Mesothelial cell of epicardium (in vitro differentiated cells): ENCODE data around the gene RBP3. TPM values are rescaled to one million over a fixed set of nuclear protein-coding genes. Genes with fewer than 3 reads are reported as not detected.

Experiments
- DNase-seq, 2 experiments: peaks; one replicate each; pipeline ENCODE4 v3.0.0; 2021; ENCODE audit warnings: low spot score in 2 of 2; ENCODE audit not compliant: unreplicated experiment in 2 of 2
- H3K27ac Mint-ChIP-seq: 2 replicates; pipeline ENCODE4 v1.8.0; 2021; ENCODE audit warnings: mixed read lengths
- H3K27me3 Mint-ChIP-seq: 2 replicates; pipeline ENCODE4 v1.8.0; 2021; ENCODE audit warnings: low read depth, mixed read lengths
- H3K36me3 Mint-ChIP-seq: 2 replicates; pipeline ENCODE4 v1.8.0; 2021; ENCODE audit warnings: mixed read lengths
- H3K4me1 Mint-ChIP-seq: 2 replicates; pipeline ENCODE4 v1.8.0; 2021; ENCODE audit warnings: mixed read lengths
- H3K4me3 Mint-ChIP-seq: 2 replicates; pipeline ENCODE4 v1.8.0; 2021; ENCODE audit warnings: mild to moderate bottlenecking, moderate library complexity, mixed read lengths
- H3K9me3 Mint-ChIP-seq: 2 replicates; pipeline ENCODE4 v1.8.0; 2021; ENCODE audit warnings: mixed read lengths
- total RNA-seq: library from RNA; stranded (reverse); gene quantifications from 3 replicates; pipeline ENCODE4 v1.2.1, GENCODE V29; 2021
- TF ChIP-seq, protein P1 (sequence below): fragments of 200-600 bp; sonication (generic); IDR thresholded peaks from one replicate; pipeline ENCODE4 v1.5.0; 2021; ENCODE audit warnings: antibody characterized with exemption; ENCODE audit not compliant: unreplicated experiment

RBP3 gene
- total RNA-seq, 1 donor from 2014 or later, result not detected

DNA sequence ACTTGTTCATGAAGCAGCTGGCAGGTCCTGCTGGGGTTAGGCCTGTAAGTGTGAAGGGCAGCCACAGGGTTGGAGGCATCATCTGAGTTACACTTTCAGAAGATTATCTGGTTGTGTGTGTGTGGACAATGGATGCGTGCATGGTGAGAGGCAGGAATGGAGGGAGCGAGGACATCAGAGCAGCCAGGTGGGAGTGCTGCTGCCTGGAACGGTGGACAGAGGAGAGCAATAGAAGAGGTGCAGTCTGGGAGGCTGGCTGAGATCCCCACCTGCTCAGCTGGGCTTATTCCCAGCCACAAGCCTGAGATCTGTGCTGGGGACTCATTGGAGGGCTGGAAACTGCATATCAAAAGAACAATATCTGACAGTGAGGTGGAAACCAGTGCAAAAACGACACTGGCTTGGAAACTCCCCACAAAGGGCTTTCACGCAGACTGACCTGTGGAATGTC is 18.0 kb downstream of the RBP3 start:
- H3K9me3 Mint-ChIP-seq, result no peaks in the 10 kb centered on the region
- H3K4me3 Mint-ChIP-seq, result no peak overlapping the region
- no peak for DNase-seq
- H3K27me3 Mint-ChIP-seq, result no peaks in the 10 kb centered on the region
- TF ChIP-seq, protein P1, sequence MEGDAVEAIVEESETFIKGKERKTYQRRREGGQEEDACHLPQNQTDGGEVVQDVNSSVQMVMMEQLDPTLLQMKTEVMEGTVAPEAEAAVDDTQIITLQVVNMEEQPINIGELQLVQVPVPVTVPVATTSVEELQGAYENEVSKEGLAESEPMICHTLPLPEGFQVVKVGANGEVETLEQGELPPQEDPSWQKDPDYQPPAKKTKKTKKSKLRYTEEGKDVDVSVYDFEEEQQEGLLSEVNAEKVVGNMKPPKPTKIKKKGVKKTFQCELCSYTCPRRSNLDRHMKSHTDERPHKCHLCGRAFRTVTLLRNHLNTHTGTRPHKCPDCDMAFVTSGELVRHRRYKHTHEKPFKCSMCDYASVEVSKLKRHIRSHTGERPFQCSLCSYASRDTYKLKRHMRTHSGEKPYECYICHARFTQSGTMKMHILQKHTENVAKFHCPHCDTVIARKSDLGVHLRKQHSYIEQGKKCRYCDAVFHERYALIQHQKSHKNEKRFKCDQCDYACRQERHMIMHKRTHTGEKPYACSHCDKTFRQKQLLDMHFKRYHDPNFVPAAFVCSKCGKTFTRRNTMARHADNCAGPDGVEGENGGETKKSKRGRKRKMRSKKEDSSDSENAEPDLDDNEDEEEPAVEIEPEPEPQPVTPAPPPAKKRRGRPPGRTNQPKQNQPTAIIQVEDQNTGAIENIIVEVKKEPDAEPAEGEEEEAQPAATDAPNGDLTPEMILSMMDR, result no peak
- no peaks in the 10 kb centered on the region for H3K36me3 Mint-ChIP-seq
- H3K27ac Mint-ChIP-seq, result no peak overlapping the region
- H3K4me1 Mint-ChIP-seq, result peaks cover 2% of the 10 kb centered on the region

DNA sequence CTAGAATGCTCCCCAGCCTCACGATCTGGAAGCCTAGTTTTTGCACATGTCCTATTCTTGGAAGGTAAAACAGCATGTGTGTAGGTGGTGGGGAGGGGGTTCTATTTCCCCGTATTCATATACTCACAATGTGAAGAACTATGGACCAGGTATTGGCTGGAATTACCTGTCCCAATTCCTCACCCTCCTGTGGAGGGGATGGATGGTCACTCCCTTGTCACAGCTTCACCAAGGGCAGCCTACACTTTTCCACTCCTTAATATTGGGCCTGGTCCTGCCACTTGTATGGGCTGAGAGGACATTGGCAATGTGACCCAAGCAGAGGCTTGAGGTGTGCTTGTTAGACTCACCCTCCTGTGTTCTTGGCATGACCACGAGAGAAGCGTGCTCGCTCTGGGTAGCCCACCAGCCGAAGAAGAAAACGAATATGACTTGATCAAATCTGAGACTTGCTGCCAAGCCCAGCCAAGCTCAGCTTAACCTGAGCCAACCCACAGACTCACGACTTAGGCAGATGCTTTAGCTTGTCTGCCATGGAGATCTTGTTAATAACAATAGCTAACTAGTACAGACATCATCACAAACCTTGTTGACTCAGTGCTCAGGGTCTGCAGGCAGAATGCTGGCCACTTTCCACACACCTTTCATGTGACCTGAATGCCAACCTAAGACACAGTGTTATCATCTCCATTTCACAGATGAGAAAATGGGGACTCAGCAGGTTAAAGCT is 18.7 kb downstream of the RBP3 start:
- Mint-ChIP-seq H3K4me3 (no peak overlapping the region), H3K4me1 (peaks cover 2% of the 10 kb centered on the region), H3K27ac (no peak overlapping the region), H3K36me3 (no peaks in the 10 kb centered on the region), H3K27me3 (no peaks in the 10 kb centered on the region), H3K9me3 (no peaks in the 10 kb centered on the region)
- no peak for DNase-seq
- TF ChIP-seq, protein P1, result no peak

DNA sequence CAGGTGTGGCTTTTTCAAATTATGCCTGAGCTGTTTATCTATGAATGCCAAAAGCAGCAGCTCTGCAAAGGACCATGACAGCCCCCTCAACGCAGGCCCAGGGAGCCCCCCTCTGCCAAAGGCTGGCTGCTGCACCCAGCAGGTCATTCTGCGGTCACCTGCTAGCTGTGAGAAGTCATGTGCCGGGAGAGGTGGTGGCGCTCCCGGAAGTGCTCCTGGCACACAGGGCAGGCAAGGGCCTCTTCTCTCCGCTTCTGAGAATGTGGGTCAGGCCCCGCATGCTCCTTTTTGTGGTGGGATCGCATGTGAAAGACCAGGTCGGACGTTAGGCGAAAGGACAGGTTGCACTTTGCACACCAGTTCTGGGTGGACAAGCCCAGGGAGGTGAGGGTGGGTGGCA is 19.5 kb downstream of the RBP3 start:
- no peak overlapping the region for H3K4me3 Mint-ChIP-seq
- H3K36me3 Mint-ChIP-seq, result no peaks in the 10 kb centered on the region
- no peak overlapping the region for H3K27ac Mint-ChIP-seq
- no peak for DNase-seq
- TF ChIP-seq, protein P1, result no peak
- H3K9me3 Mint-ChIP-seq, result no peaks in the 10 kb centered on the region
- no peaks in the 10 kb centered on the region for H3K27me3 Mint-ChIP-seq
- H3K4me1 Mint-ChIP-seq, result peaks cover 2% of the 10 kb centered on the region

DNA sequence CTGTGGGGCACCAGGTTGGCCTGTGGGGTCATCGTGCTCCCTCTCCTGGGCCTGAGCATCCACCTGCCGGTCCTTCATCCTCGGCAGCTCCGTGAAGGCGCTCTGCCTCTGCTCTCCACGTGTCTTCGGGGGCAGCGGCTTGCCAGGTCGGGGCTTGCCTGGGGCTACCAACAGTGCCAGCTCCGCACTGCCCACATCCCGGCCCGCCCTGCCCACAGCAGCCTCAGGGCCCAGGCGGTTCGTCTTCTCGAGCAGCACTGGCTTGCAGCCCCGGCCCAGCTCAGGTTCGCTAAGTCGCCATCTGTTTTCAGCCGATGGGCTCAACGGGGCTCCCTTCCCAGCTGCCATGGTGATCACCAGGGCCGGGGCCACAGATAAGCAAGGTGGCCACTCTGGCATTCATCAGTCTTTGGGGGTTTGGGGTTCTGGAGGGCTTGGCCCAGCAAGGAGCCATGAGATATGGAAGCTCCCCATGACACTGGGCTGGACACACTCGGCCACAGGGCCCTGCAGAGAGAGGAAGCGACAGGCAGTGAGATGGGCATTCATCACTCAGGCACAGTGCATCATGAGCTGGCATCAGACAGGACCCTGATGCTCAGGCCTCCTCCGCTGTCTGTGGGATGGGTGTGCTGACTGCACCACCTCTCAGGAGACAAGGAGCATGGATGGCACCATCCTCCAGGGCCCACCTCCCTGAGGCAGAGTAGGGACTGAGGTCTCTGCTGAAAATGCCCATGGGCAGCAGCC is 20.4 kb downstream of the RBP3 start:
- Mint-ChIP-seq H3K4me3 (no peak overlapping the region), H3K9me3 (no peaks in the 10 kb centered on the region), H3K4me1 (peaks cover 2% of the 10 kb centered on the region), H3K36me3 (no peaks in the 10 kb centered on the region), H3K27me3 (no peaks in the 10 kb centered on the region), H3K27ac (no peak overlapping the region)
- DNase-seq, result peak in 1 of 2 experiments; percentile 32
- TF ChIP-seq, protein P1, result no peak

DNA sequence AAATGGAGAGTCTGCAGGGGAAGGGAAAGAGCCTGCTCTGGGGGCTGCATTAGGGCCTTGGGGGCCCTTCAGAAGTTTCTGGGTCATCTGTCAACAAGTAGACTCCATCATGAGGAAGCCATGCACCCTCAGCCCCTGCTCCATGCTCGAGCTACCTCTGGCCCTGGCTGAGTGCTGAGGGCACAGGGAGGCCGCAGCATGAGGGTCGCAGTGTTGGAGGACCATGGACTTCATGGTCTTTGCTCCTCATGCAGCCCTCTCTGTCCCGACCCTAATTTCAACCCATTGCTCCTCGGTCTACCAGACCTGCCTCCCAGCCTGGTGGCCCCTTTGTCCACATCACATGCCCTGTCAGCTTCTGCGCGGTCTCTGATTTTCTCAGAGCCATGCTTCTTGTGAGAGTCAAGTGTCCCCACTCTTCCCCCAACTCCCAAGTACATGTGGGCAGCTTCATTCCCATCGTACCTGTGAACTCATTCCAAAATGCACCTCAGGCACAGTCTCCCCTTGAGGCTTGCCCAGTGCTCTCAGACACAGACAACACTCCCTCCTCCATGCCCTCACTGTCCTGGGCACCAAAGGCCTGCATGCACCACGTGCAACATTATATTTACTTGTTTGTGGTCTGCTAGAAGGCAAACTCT is 21.2 kb downstream of the RBP3 start:
- peak in 1 of 2 experiments; percentile 32 for DNase-seq
- no peak overlapping the region for H3K4me3 Mint-ChIP-seq
- H3K4me1 Mint-ChIP-seq, result peaks cover 2% of the 10 kb centered on the region
- no peaks in the 10 kb centered on the region for H3K27me3 Mint-ChIP-seq
- no peak overlapping the region for H3K27ac Mint-ChIP-seq
- no peaks in the 10 kb centered on the region for H3K36me3 Mint-ChIP-seq
- H3K9me3 Mint-ChIP-seq, result no peaks in the 10 kb centered on the region
- TF ChIP-seq, protein P1, result no peak
